Midbrain (tissue), 1 donor: ENCODE data around the gene SKI.

Source experiments
- DNase-seq: peaks from one replicate; lab custom pipeline; 2025; lab: John Stamatoyannopoulos, UW

The SKI gene

GRCh38 chr1:2209400-2210083 lies 18.6 kb upstream of the SKI start:
- DNase-seq: no peak

GRCh38 chr1:2210084-2210653 lies 17.9 kb upstream of the SKI start:
- no peak for DNase-seq

DNA sequence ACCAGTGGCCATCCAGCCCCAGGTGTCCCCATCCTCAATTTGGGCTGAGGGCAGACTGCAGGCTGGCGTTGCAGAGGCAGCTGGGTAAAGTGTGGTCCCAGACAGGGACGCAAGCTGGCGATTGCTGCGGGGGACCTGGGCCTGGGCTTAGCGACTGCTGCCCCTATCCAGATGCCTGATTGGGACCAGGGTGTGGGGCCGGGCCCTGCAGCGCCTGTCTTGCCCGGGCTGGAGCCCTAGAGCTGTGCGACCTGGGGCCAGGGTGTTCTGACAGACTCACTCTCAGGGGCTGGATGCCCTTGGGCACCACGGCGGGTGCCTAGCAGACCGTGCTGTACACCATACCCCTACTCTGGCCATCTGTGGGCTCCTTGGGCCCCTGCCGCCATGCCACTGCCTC lies 17.3 kb upstream of the SKI start:
- DNase-seq: no peak

DNA sequence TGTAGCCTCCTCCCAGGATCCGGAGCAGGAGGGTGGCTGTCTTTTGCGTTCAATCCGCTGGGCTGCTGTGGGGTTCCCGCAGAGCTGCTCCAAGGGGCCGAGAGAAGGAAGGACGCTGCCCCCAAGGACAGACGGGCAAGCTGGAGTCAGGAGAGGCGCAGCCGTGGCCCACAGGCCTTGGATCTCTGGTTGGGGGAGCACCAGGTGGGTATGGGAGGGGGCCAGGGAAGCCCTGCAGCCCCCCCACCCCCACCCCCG lies 15.9 kb upstream of the SKI start:
- no peak for DNase-seq

- peak; percentile 80 for DNase-seq
Observed at GRCh38 chr1:2212532-2213491, 15.3 kb upstream of the SKI start.

DNA sequence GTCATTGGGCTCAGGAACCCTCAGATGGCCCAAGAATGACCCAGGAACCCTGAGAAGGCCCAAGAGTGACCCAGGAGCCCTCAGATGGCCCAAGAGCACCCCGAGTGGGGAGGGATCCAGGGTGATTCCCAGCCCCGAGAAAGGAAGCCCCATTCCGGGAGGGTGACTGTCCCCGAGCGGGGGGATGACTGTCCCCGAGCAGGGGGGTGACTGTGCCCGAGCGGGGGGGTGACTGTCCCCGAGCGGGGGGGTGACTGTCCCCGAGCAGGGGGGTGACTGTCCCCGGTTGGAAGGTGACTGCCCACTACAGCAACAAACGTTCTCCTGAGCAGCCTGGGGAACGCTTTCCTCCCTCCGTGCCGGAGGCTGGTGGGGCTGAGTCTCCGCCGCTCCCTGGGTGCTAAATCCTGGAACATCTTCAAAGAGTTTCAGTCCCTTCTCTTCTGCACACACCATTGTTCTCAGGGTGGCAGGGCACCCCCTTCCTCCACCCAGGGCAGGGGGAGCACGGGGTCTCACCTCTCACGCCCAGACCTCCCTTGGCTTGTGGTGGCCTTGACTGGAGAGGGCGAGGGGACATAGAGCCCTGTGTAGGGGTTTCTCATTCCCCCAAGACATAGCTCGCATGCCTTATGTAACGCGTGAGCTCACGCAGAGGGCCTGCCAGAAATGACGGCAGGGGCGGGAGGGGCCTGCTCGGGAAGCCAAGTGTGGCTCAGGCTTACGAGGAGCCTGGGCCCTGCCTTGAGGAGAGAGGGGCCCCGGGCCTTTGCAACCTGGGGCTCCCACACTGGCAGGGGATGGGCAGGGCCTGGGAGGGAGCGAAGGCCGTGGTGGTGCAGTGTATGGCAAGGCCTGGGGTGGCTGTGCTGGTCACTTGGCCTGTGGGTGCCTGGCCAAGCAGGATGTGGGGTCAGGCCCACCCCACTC lies 14.3 kb upstream of the SKI start:
- DNase-seq: no peak

GRCh38 chr1:2214541-2215241 lies 13.4 kb upstream of the SKI start:
- DNase-seq: peak; percentile 19

GRCh38 chr1:2215329-2215728 lies 12.8 kb upstream of the SKI start:
- no peak for DNase-seq

DNA sequence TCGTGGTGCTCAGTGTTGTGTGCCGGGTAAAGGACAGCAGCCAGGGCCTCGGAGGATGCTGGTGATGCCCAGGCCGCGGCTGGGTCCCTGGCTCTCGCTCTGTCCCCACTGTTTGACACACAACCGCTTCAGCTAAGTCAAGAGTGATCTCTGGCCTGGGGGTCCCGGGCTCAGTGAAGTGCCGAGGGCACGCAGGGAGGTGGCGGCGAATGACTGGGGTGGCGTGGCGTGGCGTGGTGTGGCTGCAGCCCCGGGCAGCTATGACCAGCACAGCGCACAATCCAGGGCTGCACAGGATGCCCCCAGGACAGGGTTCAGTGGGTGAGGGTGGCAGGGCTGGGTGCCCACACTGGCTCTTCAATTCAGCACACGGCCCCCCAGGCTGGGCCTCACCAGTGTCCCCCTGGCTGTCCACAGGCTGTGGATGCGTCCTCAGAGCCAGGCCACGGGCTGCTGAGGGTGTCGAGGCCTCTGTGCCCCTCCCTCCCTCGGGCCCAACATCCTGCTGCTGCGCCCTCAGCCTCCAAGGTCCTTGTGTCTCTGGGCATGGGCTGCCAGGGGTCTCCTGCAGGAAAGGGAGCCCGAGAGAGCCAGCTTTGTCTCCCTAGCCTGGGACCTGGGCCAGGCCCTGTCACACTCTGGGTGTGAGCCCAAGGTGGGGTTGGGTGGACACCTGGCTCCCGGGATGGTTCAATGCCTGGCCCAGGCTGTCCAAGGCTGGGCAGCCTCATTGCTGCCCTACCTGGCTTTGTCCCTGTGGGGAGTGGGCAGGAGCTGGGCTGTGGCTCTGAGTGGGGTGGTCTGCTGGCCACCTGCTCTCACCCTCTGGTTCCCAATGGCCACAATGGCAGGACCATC lies 12.0 kb upstream of the SKI start:
- no peak for DNase-seq

- no peak for DNase-seq
Observed at GRCh38 chr1:2216767-2217058, 11.4 kb upstream of the SKI start.

GRCh38 chr1:2221271-2221670 lies 6.8 kb upstream of the SKI start:
- DNase-seq: no peak

- DNase-seq: no peak
Observed at GRCh38 chr1:2224170-2224584, 3.9 kb upstream of the SKI start.

GRCh38 chr1:2224631-2225428 lies 3.3 kb upstream of the SKI start:
- no peak for DNase-seq

GRCh38 chr1:2226525-2227345 lies 1.4 kb upstream of the SKI start:
- DNase-seq: no peak

- DNase-seq: peak; percentile 93
Observed at GRCh38 chr1:2227346-2228156, 568 bp upstream of the SKI start.

DNA sequence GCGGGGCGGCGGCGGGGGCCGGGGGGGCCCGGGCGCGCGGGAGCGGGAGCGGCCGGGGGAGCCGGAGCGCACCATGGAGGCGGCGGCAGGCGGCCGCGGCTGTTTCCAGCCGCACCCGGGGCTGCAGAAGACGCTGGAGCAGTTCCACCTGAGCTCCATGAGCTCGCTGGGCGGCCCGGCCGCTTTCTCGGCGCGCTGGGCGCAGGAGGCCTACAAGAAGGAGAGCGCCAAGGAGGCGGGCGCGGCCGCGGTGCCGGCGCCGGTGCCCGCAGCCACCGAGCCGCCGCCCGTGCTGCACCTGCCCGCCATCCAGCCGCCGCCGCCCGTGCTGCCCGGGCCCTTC lies 546 bp downstream of the SKI start:
- DNase-seq: no peak

- peak; percentile 82 for DNase-seq
Observed at GRCh38 chr1:2229037-2229864, 1.1 kb downstream of the SKI start.
